ENCODE measurements around the gene CFL1. TPM values are rescaled to one million over a fixed set of nuclear protein-coding genes. Genes with fewer than 3 reads are reported as not detected.

Gene CFL1
- 1,155 and 1,184 TPM in 2 replicates for total RNA-seq

DNA sequence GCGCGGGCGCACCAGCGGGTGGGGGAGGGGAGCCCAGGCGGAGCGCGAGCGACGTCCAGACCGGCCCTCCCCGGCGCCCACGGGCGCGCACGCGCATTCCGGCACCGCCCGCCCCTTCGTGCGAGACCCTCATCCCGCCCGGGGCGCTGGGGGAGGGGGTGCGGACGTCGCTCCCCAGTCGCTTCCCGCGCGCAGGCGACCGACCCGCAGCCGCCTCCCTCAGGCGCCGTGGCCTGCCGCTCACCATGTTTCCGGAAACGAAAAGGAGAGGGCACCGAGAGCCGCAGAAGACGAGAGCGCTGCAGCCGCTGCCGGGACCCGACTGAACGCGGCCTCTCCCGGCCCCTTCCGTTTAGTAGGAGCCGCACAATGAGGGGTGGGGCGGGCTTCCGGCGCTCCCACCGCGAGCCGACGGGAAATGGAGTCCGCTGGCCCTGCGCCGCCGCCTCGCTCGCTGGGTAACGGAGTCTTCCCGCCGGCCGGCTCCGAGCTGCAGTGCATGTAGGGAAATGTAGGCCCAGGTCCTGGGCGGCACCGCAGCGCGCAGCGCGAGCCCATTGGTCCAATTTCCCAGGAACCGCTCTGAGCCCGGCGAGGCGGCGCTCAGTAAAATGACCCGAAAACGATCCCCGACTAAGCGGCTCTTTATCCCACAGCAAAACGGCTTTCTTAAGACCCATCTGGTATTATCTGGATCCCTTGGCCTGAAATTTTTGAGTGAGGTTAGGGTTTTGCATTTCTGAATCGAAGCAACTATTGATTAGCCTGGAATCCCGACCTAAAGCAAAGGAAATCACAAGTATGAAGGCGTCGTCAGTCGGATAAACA lies at the start of gene CFL1:
CFL1 (minus strand) TSS at position 328 of the 828 bp plus-strand sequence; CDS start at position 247, 81 bp downstream.
- Mint-ChIP-seq H3K9me3 (no peaks in the 10 kb centered on the region), H3K27ac (peak within 1 kb of the TSS; percentile 97), H3K36me3 (ENCODE audit: low read depth) (peaks cover 61% of the 10 kb centered on the region), H3K27me3 (ENCODE audit: low read depth) (no peaks in the 10 kb centered on the region), H3K4me3 (ENCODE audit: low read depth) (peak within 1 kb of the TSS; percentile 94), H3K4me1 (ENCODE audit: low read depth) (peaks cover 36% of the 10 kb centered on the region)
- intact Hi-C loops (cut with micrococcal nuclease): loop anchor here (1.0 to 10.0 kb wide), 5 partner anchors 32 to 773 kb away; partner anchors contain the start of genes CCDC85B, CDCA5, EHBP1L1 and FAM89B
- DNase-seq (ENCODE audit: low spot score): peak; percentile 98

- peaks cover 5% of the 10 kb centered on the region for H3K27me3 Mint-ChIP-seq (ENCODE audit: low read depth)
- H3K27ac Mint-ChIP-seq: no peak overlapping the region
- DNase-seq (ENCODE audit: low spot score): no peak
- no peaks in the 10 kb centered on the region for H3K36me3 Mint-ChIP-seq (ENCODE audit: low read depth)
- H3K9me3 Mint-ChIP-seq: no peaks in the 10 kb centered on the region
- intact Hi-C loops (cut with micrococcal nuclease): no loop called here
- H3K4me3 Mint-ChIP-seq (ENCODE audit: low read depth): no peak overlapping the region
- peaks cover 20% of the 10 kb centered on the region for H3K4me1 Mint-ChIP-seq (ENCODE audit: low read depth)
These were observed 48.6 kb upstream of the CFL1 start for GRCh38 chr11:65906602-65907001.

DNA sequence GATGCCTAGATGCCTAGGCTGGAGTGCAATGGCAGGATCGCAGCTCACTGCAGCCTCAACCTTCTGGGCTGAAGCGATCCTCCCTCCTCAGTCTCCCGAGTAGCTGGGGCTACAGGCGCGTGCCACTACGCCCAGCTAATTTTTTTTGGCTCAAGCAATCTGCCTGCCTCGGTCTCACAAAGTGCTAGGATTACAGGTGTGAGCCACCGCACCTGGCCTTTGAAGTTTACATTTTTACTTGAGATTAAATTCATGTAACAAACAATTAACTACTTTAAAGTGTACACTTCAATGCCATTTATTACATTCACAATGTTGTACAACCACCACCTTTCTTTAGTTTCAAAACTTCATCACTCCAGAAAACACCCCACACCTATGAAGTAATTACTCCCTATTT lies 45.7 kb upstream of the CFL1 start:
- intact Hi-C loops (cut with micrococcal nuclease): no loop called here
- DNase-seq (ENCODE audit: low spot score): no peak
- Mint-ChIP-seq H3K27me3 (ENCODE audit: low read depth) (peaks cover 5% of the 10 kb centered on the region), H3K4me3 (ENCODE audit: low read depth) (no peak overlapping the region), H3K36me3 (ENCODE audit: low read depth) (peaks cover 4% of the 10 kb centered on the region), H3K9me3 (no peaks in the 10 kb centered on the region), H3K27ac (no peak overlapping the region), H3K4me1 (ENCODE audit: low read depth) (peaks cover 21% of the 10 kb centered on the region)

GRCh38 chr11:65903068-65903481 lies 45.1 kb upstream of the CFL1 start:
- Mint-ChIP-seq H3K27me3 (ENCODE audit: low read depth) (peaks cover 5% of the 10 kb centered on the region), H3K4me3 (ENCODE audit: low read depth) (no peak overlapping the region), H3K4me1 (ENCODE audit: low read depth) (peaks cover 23% of the 10 kb centered on the region), H3K36me3 (ENCODE audit: low read depth) (peaks cover 4% of the 10 kb centered on the region), H3K9me3 (no peaks in the 10 kb centered on the region), H3K27ac (no peak overlapping the region)
- DNase-seq (ENCODE audit: low spot score): no peak
- intact Hi-C loops (cut with micrococcal nuclease): no loop called here

DNA sequence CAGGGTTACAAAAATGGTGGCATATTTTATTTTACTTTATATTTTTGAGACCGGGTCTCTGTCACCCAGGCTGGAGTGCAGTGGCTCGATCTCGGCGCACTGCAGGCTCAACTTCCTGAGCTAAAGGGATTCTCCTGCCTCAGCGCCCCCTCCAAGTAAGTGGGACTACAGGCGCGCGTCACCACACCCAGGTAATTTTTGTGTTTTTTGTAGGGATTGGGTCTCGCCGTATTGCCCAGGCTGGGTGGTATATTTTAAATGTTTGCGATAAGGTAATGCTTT lies 42.9 kb upstream of the CFL1 start:
- Mint-ChIP-seq H3K4me3 (ENCODE audit: low read depth) (no peak overlapping the region), H3K4me1 (ENCODE audit: low read depth) (peaks cover 28% of the 10 kb centered on the region), H3K36me3 (ENCODE audit: low read depth) (peaks cover 23% of the 10 kb centered on the region), H3K27ac (peak overlapping the region; percentile 74), H3K9me3 (no peaks in the 10 kb centered on the region), H3K27me3 (ENCODE audit: low read depth) (no peaks in the 10 kb centered on the region)
- DNase-seq (ENCODE audit: low spot score): no peak
- intact Hi-C loops (cut with micrococcal nuclease): loop anchor here (1.0 kb wide), 2 partner anchors 11 to 18 kb away; partner anchors contain the start of genes C11orf68, CCDC85B and DRAP1

GRCh38 chr11:65900125-65900898 lies 42.3 kb upstream of the CFL1 start, which contains the start of gene FOSL1:
TSS of gene FOSL1 (minus strand) at chr11:65900388. CDS start at chr11:65900339, 49 bp downstream.
- peak within 1 kb of the TSS; percentile 74 for H3K27ac Mint-ChIP-seq
- H3K4me3 Mint-ChIP-seq (ENCODE audit: low read depth): peak within 1 kb of the TSS; percentile 82
- intact Hi-C loops (cut with micrococcal nuclease): loop anchor here (1.0 kb wide), 2 partner anchors 10 to 19 kb away; partner anchors contain the start of genes C11orf68, CCDC85B and DRAP1
- H3K36me3 Mint-ChIP-seq (ENCODE audit: low read depth): peaks cover 28% of the 10 kb centered on the region
- H3K27me3 Mint-ChIP-seq (ENCODE audit: low read depth): no peaks in the 10 kb centered on the region
- peak; percentile 89 for DNase-seq (ENCODE audit: low spot score)
- H3K9me3 Mint-ChIP-seq: no peaks in the 10 kb centered on the region
- peaks cover 33% of the 10 kb centered on the region for H3K4me1 Mint-ChIP-seq (ENCODE audit: low read depth)

DNA sequence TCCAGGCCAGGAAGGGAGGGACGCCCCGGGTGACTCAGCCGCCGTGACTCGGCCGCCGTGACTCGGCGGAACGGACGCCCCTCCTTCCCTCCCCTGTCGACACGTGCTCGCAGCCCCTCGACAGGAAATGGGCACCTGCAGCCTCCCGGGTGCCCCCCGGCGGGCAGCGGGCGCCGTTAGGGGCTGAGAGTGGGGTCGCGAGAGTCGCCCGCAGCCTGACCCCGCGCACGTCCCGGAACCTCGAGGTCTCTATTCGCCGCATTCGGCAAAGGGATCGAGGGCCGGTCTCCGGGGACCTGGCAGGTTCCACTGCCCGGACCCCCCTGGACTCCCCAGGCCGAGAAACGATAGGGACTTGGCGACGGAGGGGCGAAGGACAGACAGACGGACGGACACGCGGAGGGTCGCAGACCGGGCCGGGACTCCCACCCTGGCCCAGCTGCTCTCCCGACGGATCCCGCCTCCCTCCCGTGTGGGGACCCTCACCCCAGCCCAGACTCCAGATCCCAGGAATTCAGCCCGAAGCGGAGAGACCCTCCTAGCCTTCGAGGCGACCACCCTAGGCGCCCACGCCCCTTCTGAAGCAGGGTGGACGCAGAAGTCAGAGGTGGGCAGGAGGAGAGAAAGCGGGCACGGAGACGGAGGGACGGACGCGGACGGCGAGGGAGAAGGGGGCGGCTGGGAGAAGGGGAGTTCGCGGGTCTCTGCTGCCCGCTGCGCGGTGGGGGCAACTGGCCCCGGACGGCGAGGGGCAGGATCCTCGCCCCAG lies 41.6 kb upstream of the CFL1 start:
- peak; percentile 57 for DNase-seq (ENCODE audit: low spot score)
- Mint-ChIP-seq H3K9me3 (no peaks in the 10 kb centered on the region), H3K27me3 (ENCODE audit: low read depth) (no peaks in the 10 kb centered on the region), H3K27ac (peak overlapping the region; percentile 58), H3K36me3 (ENCODE audit: low read depth) (peaks cover 30% of the 10 kb centered on the region), H3K4me3 (ENCODE audit: low read depth) (peak overlapping the region; percentile 82), H3K4me1 (ENCODE audit: low read depth) (peaks cover 35% of the 10 kb centered on the region)
- intact Hi-C loops (cut with micrococcal nuclease): loop anchor here (1.0 kb wide), 2 partner anchors 9 to 20 kb away; partner anchors contain the start of genes C11orf68, CCDC85B and DRAP1

GRCh38 chr11:65898656-65899355 lies 40.8 kb upstream of the CFL1 start:
- Mint-ChIP-seq H3K9me3 (no peaks in the 10 kb centered on the region), H3K27me3 (ENCODE audit: low read depth) (no peaks in the 10 kb centered on the region), H3K36me3 (ENCODE audit: low read depth) (peaks cover 36% of the 10 kb centered on the region), H3K27ac (peak overlapping the region; percentile 71), H3K4me1 (ENCODE audit: low read depth) (peaks cover 41% of the 10 kb centered on the region), H3K4me3 (ENCODE audit: low read depth) (peak overlapping the region; percentile 82)
- intact Hi-C loops (cut with micrococcal nuclease): no loop called here
- no peak for DNase-seq (ENCODE audit: low spot score)

DNA sequence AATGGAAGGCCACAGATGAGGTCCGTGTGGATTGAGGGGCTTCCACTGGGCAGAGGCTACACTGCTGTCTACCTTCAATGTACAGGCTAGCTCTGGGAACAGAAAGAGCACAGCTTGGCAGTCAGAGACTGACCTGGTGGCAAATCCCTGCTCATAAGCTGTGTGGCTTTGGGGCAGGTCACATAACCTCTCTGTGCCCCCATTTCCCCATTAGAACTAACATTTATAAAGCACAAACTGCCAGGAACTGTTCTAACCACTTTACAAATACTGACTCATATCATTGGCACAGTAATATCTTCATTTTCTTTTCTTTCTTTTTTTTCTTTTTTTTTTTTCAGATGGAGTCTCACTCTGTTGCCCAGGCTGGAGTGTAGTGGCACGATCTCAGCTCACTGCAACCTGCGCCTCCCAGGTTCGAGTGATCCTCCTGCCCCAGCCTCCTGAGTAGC lies 39.1 kb upstream of the CFL1 start:
- Mint-ChIP-seq H3K27ac (peak overlapping the region; percentile 27), H3K4me1 (ENCODE audit: low read depth) (peaks cover 50% of the 10 kb centered on the region), H3K4me3 (ENCODE audit: low read depth) (peak overlapping the region; percentile 13), H3K9me3 (no peaks in the 10 kb centered on the region), H3K36me3 (ENCODE audit: low read depth) (peaks cover 51% of the 10 kb centered on the region), H3K27me3 (ENCODE audit: low read depth) (no peaks in the 10 kb centered on the region)
- DNase-seq (ENCODE audit: low spot score): no peak
- intact Hi-C loops (cut with micrococcal nuclease): no loop called here

GRCh38 chr11:65896034-65896999 lies 38.3 kb upstream of the CFL1 start:
- H3K4me3 Mint-ChIP-seq (ENCODE audit: low read depth): peak overlapping the region; percentile 2

DNA sequence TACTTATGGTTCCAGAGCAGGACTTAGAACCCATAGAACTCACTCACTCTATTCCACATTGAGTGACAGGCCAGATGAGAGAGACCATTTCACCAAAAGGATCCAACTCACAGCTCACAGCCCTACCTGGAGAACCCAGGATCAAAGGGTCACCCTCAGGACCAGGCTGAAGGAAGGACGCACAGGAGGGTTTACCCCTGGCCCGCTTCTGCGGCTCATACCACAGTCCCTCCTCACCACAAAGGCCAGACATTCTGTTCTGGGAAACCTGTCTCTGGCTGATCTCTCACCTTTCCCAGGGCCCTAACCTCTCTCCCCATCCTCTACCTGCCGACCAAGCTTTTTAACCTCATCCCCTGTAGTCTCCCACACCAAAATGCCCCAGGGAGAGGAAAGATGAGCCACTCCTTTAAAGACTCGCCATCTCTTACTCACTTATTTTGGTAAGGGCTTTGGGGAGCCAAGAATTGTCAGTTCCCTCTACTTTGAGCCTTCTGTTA lies 37.6 kb upstream of the CFL1 start:
- no peak for DNase-seq (ENCODE audit: low spot score)
- H3K27ac Mint-ChIP-seq: peak overlapping the region; percentile 31
- H3K9me3 Mint-ChIP-seq: no peaks in the 10 kb centered on the region
- intact Hi-C loops (cut with micrococcal nuclease): no loop called here
- peaks cover 45% of the 10 kb centered on the region for H3K4me1 Mint-ChIP-seq (ENCODE audit: low read depth)
- H3K27me3 Mint-ChIP-seq (ENCODE audit: low read depth): no peaks in the 10 kb centered on the region
- peaks cover 59% of the 10 kb centered on the region for H3K36me3 Mint-ChIP-seq (ENCODE audit: low read depth)
- H3K4me3 Mint-ChIP-seq (ENCODE audit: low read depth): peak overlapping the region; percentile 30

More at GRCh38 chr11:65896034-65896999, 38.3 kb upstream of the CFL1 start:
- Mint-ChIP-seq H3K9me3 (no peaks in the 10 kb centered on the region), H3K27ac (peak overlapping the region; percentile 27), H3K27me3 (ENCODE audit: low read depth) (no peaks in the 10 kb centered on the region), H3K4me1 (ENCODE audit: low read depth) (peaks cover 50% of the 10 kb centered on the region), H3K36me3 (ENCODE audit: low read depth) (peaks cover 58% of the 10 kb centered on the region)
- intact Hi-C loops (cut with micrococcal nuclease): no loop called here
- no peak for DNase-seq (ENCODE audit: low spot score)

Data from activated T-helper 2 cell treated with anti-CD3 and anti-CD28 coated beads, Interferon-gamma antibody, Interleukin-2, Interleukin-4, amounts not matched to agents 10 μg/mL and 5 μg/mL and 100 μg/mL, durations not matched to agents 14 hours and 24 hours and 36 hours (primary cell).